Prostate gland (tissue), 2 donors: ENCODE data around the gene HIGD2A. TPM values are rescaled to one million over a fixed set of nuclear protein-coding genes. Genes with fewer than 3 reads are reported as not detected.

Experiments
- DNase-seq: peaks from one replicate; pipeline ENCODE4 v3.0.0-alpha.2; 2019; ENCODE audit warnings: low spot score
- H3K27ac ChIP-seq, 2 donors: fragments of 200-600 bp; sonication (generic); 2 replicates each; pipeline ENCODE4 v1.5.1; 2017 to 2019
- H3K27me3 ChIP-seq: fragments of 200-600 bp; sonication (generic); replicated peaks from 2 replicates; pipeline ENCODE4 v1.5.1; 2019; ENCODE audit not compliant: insufficient read depth
- H3K36me3 ChIP-seq, 2 donors: fragments of 200-600 bp; sonication (generic); 1 replicate in 1 of 2; 2 replicates in 1 of 2; pipeline versions ENCODE4 v1.5.1 to v1.8.1; 2017 to 2019
- H3K4me1 ChIP-seq: fragments of 200-600 bp; sonication (generic); replicated peaks from 2 replicates; pipeline ENCODE4 v1.5.1; 2019
- H3K4me3 ChIP-seq, 2 donors: fragments of 200-600 bp; sonication (generic); 2 replicates each; pipeline ENCODE4 v1.5.1; 2017 to 2019
- H3K9me3 ChIP-seq: fragments of 200-600 bp; sonication (generic); 2 replicates; pipeline ENCODE4 v1.5.1; 2017
- CTCF ChIP-seq, 4 experiments: fragments of 200-600 bp in 2 of 4; fragments of 450-650 bp in 2 of 4; sonication (generic) in 2 of 4; IDR thresholded peaks; 1 replicate in 3 of 4; 2 replicates in 1 of 4; pipeline ENCODE4 v1.5.1; 2016 to 2019; ENCODE audit warnings: antibody characterized with exemption in 4 of 4, mild to moderate bottlenecking in 2 of 4, moderate library complexity in 2 of 4
- POLR2A ChIP-seq: fragments of 450-650 bp; IDR thresholded peaks from one replicate; pipeline ENCODE4 v1.6.1; 2016; ENCODE audit warnings: antibody characterized with exemption, mild to moderate bottlenecking
- POLR2AphosphoS5 ChIP-seq: sonication (generic); formaldehyde crosslinking; IDR thresholded peaks from one replicate; pipeline ENCODE4 v1.6.1; 2017; ENCODE audit warnings: antibody characterized with exemption
- WGBS: methylation state at CpG from one replicate; pipeline ENCODE4 v1.1.5; 2018; 5-methylcytosine and 5-hydroxymethylcytosine counted together
- intact Hi-C: fragments of 100-400 bp; cut with DNase I; formaldehyde crosslinking; loops from one replicate; pipeline ENCODE4 v1.14.2; 2022
- total RNA-seq, 2 donors: library from RNA; depleted of rRNA; stranded (reverse); fragments of >200 nt; gene quantifications; one replicate each; pipeline ENCODE4 v1.1.0, GENCODE V29; 2016

The HIGD2A gene
- total RNA-seq, 2 donors from 2014 or later = 172 to 203 TPM

- 37% methylated on average over 36 of the region's 38 CpGs for WGBS
- TF ChIP-seq POLR2AphosphoS5 (no peak), CTCF (IDR thresholded peaks at IDR 0.05) (no peak), POLR2A (no peak)
- H3K27ac ChIP-seq = peak overlapping the region in 1 of 2 donors; percentile 75
- H3K4me3 ChIP-seq = peak overlapping the region; percentile 63 to 65
- intact Hi-C loops = no loop called here
- no peaks in the 10 kb centered on the region for H3K27me3 ChIP-seq
- no peaks in the 10 kb centered on the region for H3K36me3 ChIP-seq
- no peak for DNase-seq
- no peaks in the 10 kb centered on the region for H3K4me1 ChIP-seq
- no peaks in the 10 kb centered on the region for H3K9me3 ChIP-seq
Measured at GRCh38 chr5:176366232-176366894, 22.2 kb upstream of the HIGD2A start.

- Histone ChIP-seq H3K36me3 (no peaks in the 10 kb centered on the region), H3K27me3 (no peaks in the 10 kb centered on the region), H3K4me3 (no peak overlapping the region), H3K9me3 (no peaks in the 10 kb centered on the region), H3K4me1 (no peaks in the 10 kb centered on the region), H3K27ac (no peak overlapping the region)
- 93% methylated on average over 11 of the region's 13 CpGs for WGBS
- no peak for DNase-seq
- TF ChIP-seq CTCF (IDR thresholded peaks at IDR 0.05) (no peak), POLR2AphosphoS5 (no peak), POLR2A (no peak)
- intact Hi-C loops = no loop called here
Measured at GRCh38 chr5:176368726-176369125, 19.8 kb upstream of the HIGD2A start.

- TF ChIP-seq POLR2AphosphoS5 (no peak), POLR2A (no peak), CTCF (IDR thresholded peaks at IDR 0.05) (no peak)
- Histone ChIP-seq H3K27me3 (no peaks in the 10 kb centered on the region), H3K4me3 (no peak overlapping the region), H3K36me3 (no peaks in the 10 kb centered on the region), H3K27ac (no peak overlapping the region), H3K9me3 (no peaks in the 10 kb centered on the region), H3K4me1 (no peaks in the 10 kb centered on the region)
- no peak for DNase-seq
- WGBS = 80% methylated on average over 8 of the region's 8 CpGs
- intact Hi-C loops = no loop called here
Measured at GRCh38 chr5:176369934-176370711, 18.4 kb upstream of the HIGD2A start.

GRCh38 chr5:176371621-176372539, 16.7 kb upstream of the HIGD2A start:
- intact Hi-C loops = no loop called here
- no peak overlapping the region for H3K27ac ChIP-seq
- no peaks in the 10 kb centered on the region for H3K4me1 ChIP-seq
- H3K27me3 ChIP-seq = no peaks in the 10 kb centered on the region
- DNase-seq = no peak
- WGBS = 93% methylated on average over 13 of the region's 13 CpGs
- TF ChIP-seq POLR2A (no peak), POLR2AphosphoS5 (no peak), CTCF (IDR thresholded peaks at IDR 0.05) (no peak)
- H3K4me3 ChIP-seq = no peak overlapping the region
- H3K36me3 ChIP-seq = no peaks in the 10 kb centered on the region
- no peaks in the 10 kb centered on the region for H3K9me3 ChIP-seq
